Choroid plexus epithelial cell (primary cell): Measurements from ENCODE around the gene PON2.

Source experiments
- DNase-seq: peaks from one replicate; pipeline ENCODE4 v3.0.0-alpha.2; 2010; ENCODE audit warnings: low read depth
- H3K4me3 ChIP-seq: 2 replicates; pipeline ENCODE4 v1.5.1; 2011; ENCODE audit warnings: low read depth, mild to moderate bottlenecking, control low read depth, low read length, moderate library complexity
- TF ChIP-seq, protein P1 (sequence below): conservative IDR thresholded peaks from 2 replicates; pipeline ENCODE4 v1.5.1; 2011; ENCODE audit warnings: low read depth, mild to moderate bottlenecking, control low read depth, inconsistent platforms, low read length, moderate library complexity

The PON2 gene

GRCh38 chr7:95373323-95373722, 61.5 kb downstream of the PON2 start:
- TF ChIP-seq, protein P1, sequence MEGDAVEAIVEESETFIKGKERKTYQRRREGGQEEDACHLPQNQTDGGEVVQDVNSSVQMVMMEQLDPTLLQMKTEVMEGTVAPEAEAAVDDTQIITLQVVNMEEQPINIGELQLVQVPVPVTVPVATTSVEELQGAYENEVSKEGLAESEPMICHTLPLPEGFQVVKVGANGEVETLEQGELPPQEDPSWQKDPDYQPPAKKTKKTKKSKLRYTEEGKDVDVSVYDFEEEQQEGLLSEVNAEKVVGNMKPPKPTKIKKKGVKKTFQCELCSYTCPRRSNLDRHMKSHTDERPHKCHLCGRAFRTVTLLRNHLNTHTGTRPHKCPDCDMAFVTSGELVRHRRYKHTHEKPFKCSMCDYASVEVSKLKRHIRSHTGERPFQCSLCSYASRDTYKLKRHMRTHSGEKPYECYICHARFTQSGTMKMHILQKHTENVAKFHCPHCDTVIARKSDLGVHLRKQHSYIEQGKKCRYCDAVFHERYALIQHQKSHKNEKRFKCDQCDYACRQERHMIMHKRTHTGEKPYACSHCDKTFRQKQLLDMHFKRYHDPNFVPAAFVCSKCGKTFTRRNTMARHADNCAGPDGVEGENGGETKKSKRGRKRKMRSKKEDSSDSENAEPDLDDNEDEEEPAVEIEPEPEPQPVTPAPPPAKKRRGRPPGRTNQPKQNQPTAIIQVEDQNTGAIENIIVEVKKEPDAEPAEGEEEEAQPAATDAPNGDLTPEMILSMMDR, result no peak
- H3K4me3 ChIP-seq, result no peak overlapping the region
- no peak for DNase-seq

DNA sequence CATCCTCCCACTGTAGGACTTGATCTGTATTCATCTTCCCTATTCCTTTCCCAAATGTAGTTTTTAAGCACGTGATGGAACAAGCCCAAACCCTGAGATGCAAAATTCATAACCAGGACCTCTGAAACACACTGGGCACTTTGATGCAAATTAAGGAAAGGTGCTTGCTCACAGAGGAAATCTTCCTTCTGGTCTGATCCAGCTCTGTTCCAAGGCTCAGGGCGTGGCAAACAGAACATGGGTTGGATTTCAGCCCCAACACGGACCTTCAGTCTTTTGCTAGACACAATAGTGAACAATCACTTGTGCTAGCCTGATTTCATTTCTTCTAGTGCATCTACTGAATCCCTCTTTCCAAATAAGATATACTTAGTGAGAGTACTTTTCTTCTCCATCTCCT, 66.6 kb downstream of the PON2 start:
- no peak overlapping the region for H3K4me3 ChIP-seq
- DNase-seq, result no peak
- TF ChIP-seq, protein P1, result no peak

DNA sequence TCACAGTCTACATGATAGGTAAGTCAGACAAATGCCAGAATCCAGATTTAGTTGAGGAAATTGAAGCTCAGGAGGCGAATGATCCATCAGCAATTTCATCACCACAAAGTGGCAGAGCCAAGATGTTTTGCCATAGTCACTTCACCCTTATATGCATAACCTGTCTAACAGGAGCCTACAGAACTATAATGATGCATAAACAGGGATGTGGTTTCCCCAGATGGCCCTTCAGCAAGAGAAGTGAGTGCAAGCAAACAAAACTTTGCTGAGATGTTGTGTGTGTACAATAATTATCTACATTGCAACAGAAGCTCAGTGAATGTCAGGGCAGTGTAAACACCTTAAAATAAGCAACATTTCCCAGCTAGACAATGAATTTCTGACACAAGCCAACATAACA, 67.2 kb downstream of the PON2 start:
- no peak for DNase-seq
- TF ChIP-seq, protein P1, result no peak
- no peak overlapping the region for H3K4me3 ChIP-seq

DNA sequence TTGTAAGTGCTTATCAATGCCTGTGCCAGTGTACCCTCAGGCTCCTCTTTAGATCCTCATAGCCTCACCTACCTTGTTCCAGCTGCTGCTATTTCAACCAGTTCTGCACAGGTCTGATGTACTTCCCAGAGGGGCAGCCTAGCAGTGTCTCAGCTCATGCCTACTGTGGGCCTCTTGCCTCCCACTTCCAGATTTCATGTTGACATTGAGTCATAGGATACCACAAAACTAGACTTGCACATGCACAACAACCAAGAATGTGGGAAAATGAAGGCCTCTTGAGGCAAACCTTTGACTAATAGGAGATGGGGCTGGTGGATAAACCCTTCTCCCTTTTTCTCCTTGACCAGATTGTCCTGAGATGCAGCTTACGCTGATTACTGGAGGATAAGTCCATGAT, 69.7 kb downstream of the PON2 start:
- H3K4me3 ChIP-seq, result no peak overlapping the region
- DNase-seq, result no peak
- TF ChIP-seq, protein P1, result no peak

- DNase-seq, result peak; percentile 44
- no peak overlapping the region for H3K4me3 ChIP-seq
- TF ChIP-seq, protein P1, result peak; percentile 57
These were observed 77.2 kb downstream of the PON2 start for GRCh38 chr7:95357623-95358022.
